ENCODE data around the gene TMEM127. TPM values are rescaled to one million over a fixed set of nuclear protein-coding genes. Genes with fewer than 3 reads are reported as not detected.
"Not testable (repeated sequence)": the region's sequence is repeated elsewhere in the genome, so short reads cannot be mapped to it uniquely, and the experiment has no call there.

The TMEM127 gene
- 10 to 100 TPM; 32.7 to 36.9 TPM for total RNA-seq

GRCh38 chr2:96265840-96266679 lies at the start of gene TMEM127, which contains the start of gene CIAO1:
TSS of gene TMEM127 (minus strand) at chr2:96265997. CDS start at chr2:96265381, 616 bp downstream.
TSS of gene CIAO1 (plus strand) at chr2:96266225. CDS start at chr2:96266351, 126 bp downstream.
- peak within 1 kb of the TSS; percentile 96 for H3K4me3 Mint-ChIP-seq
- peaks cover 39% of the 10 kb centered on the region for H3K4me1 Mint-ChIP-seq
- ATAC-seq (peak; percentile 92), DNase-seq (peak; percentile 100)
- H3K27me3 Mint-ChIP-seq, result no peaks in the 10 kb centered on the region
- H3K36me3 Mint-ChIP-seq, result peaks cover 28% of the 10 kb centered on the region
- H3K9me3 Mint-ChIP-seq (ENCODE audit: low read depth), result no peaks in the 10 kb centered on the region
- CTCF ChIA-PET, result interaction anchor here (0.6 to 2.7 kb wide), 10 partner anchors 16 to 879 kb away, joined by 3 to 19 read pairs (median 4); partner anchors contain the start of genes ASTL and STARD7
- peak within 1 kb of the TSS; percentile 87 for H3K27ac Mint-ChIP-seq

GRCh38 chr2:96315005-96315399 lies 49.2 kb upstream of the TMEM127 start:
- H3K9me3 Mint-ChIP-seq (ENCODE audit: low read depth), result no peaks in the 10 kb centered on the region
- peak overlapping the region; percentile 54 for H3K4me3 Mint-ChIP-seq
- no peaks in the 10 kb centered on the region for H3K27me3 Mint-ChIP-seq
- peak overlapping the region; percentile 94 for H3K27ac Mint-ChIP-seq
- CTCF ChIA-PET, result interaction anchor here (1.4 to 1.7 kb wide), 3 partner anchors 9 to 48 kb away, joined by 3 to 5 read pairs (median 3); no protein-coding TSS in a partner anchor
- DNase-seq, result no peak
- peaks cover 68% of the 10 kb centered on the region for H3K4me1 Mint-ChIP-seq
- no peak for ATAC-seq
- peaks cover 21% of the 10 kb centered on the region for H3K36me3 Mint-ChIP-seq

- no peaks in the 10 kb centered on the region for H3K27me3 Mint-ChIP-seq
- no peak overlapping the region for H3K27ac Mint-ChIP-seq
- H3K9me3 Mint-ChIP-seq (ENCODE audit: low read depth), result no peaks in the 10 kb centered on the region
- ATAC-seq, result no peak
- no peak overlapping the region for H3K4me3 Mint-ChIP-seq
- DNase-seq, result no peak
- CTCF ChIA-PET, result interaction anchor here (0.7 kb wide), 2 partner anchors 9 to 12 kb away, joined by 3 read pairs; no protein-coding TSS in a partner anchor
- H3K4me1 Mint-ChIP-seq, result peaks cover 50% of the 10 kb centered on the region
- peaks cover 26% of the 10 kb centered on the region for H3K36me3 Mint-ChIP-seq
Measured at GRCh38 chr2:96308248-96308647, 42.5 kb upstream of the TMEM127 start.

GRCh38 chr2:96306370-96306769 lies 40.6 kb upstream of the TMEM127 start:
- no peak for DNase-seq
- Mint-ChIP-seq H3K9me3 (ENCODE audit: low read depth) (no peaks in the 10 kb centered on the region), H3K4me1 (peaks cover 57% of the 10 kb centered on the region), H3K27me3 (no peaks in the 10 kb centered on the region), H3K27ac (peak overlapping the region; percentile 97), H3K4me3 (peak overlapping the region; percentile 100), H3K36me3 (peaks cover 45% of the 10 kb centered on the region)
- CTCF ChIA-PET, result interaction anchor here (0.8 to 3.5 kb wide), 5 partner anchors 10 to 248 kb away, joined by 3 to 17 read pairs (median 4); no protein-coding TSS in a partner anchor
- ATAC-seq, result no peak

GRCh38 chr2:96305979-96306308 lies 40.1 kb upstream of the TMEM127 start:
- peaks cover 49% of the 10 kb centered on the region for H3K36me3 Mint-ChIP-seq
- H3K27me3 Mint-ChIP-seq, result no peaks in the 10 kb centered on the region
- no peaks in the 10 kb centered on the region for H3K9me3 Mint-ChIP-seq (ENCODE audit: low read depth)
- peak overlapping the region; percentile 97 for H3K27ac Mint-ChIP-seq
- ATAC-seq, result peak; percentile 2
- H3K4me3 Mint-ChIP-seq, result peak overlapping the region; percentile 100
- peaks cover 61% of the 10 kb centered on the region for H3K4me1 Mint-ChIP-seq
- CTCF ChIA-PET, result interaction anchor here (0.8 to 3.5 kb wide), 7 partner anchors 10 to 248 kb away, joined by 3 to 17 read pairs (median 4); no protein-coding TSS in a partner anchor
- no peak for DNase-seq

- CTCF ChIA-PET, result interaction anchor here (0.6 to 3.5 kb wide), 10 partner anchors 11 to 249 kb away, joined by 3 to 17 read pairs (median 4); no protein-coding TSS in a partner anchor
- Mint-ChIP-seq H3K27me3 (no peaks in the 10 kb centered on the region), H3K4me3 (peak within 1 kb of the TSS; percentile 100), H3K36me3 (peaks cover 52% of the 10 kb centered on the region), H3K4me1 (peaks cover 63% of the 10 kb centered on the region), H3K9me3 (ENCODE audit: low read depth) (no peaks in the 10 kb centered on the region), H3K27ac (peak within 1 kb of the TSS; percentile 97)
- DNase-seq (peak; percentile 94), ATAC-seq (peak; percentile 95)
Measured at GRCh38 chr2:96305091-96305978, 39.5 kb upstream of the TMEM127 start, which contains the start of gene SNRNP200. TSS of gene SNRNP200 (minus strand) at chr2:96305546. CDS start at chr2:96305437, 109 bp downstream.

- CTCF ChIA-PET, result interaction anchor here (0.6 to 3.5 kb wide), 6 partner anchors 16 to 52 kb away, joined by 3 to 17 read pairs (median 4); no protein-coding TSS in a partner anchor
- H3K4me1 Mint-ChIP-seq, result peaks cover 58% of the 10 kb centered on the region
- H3K36me3 Mint-ChIP-seq, result peaks cover 53% of the 10 kb centered on the region
Measured at GRCh38 chr2:96304606-96305005, 38.8 kb upstream of the TMEM127 start.

GRCh38 chr2:96301865-96302264 lies 36.1 kb upstream of the TMEM127 start:
- no peaks in the 10 kb centered on the region for H3K9me3 Mint-ChIP-seq (ENCODE audit: low read depth)
- H3K27me3 Mint-ChIP-seq, result no peaks in the 10 kb centered on the region
- ATAC-seq, result no peak
- peaks cover 50% of the 10 kb centered on the region for H3K4me1 Mint-ChIP-seq
- peak overlapping the region; percentile 13 for H3K27ac Mint-ChIP-seq
- CTCF ChIA-PET, result interaction anchor here (1.9 kb wide), 1 partner anchor 18 kb away, joined by 8 read pairs; no protein-coding TSS in a partner anchor
- H3K4me3 Mint-ChIP-seq, result no peak overlapping the region
- DNase-seq, result no peak
- peaks cover 73% of the 10 kb centered on the region for H3K36me3 Mint-ChIP-seq

More at GRCh38 chr2:96304606-96305005, 38.8 kb upstream of the TMEM127 start:
- no peak for ATAC-seq
- H3K27ac Mint-ChIP-seq, result peak overlapping the region; percentile 97
- H3K4me3 Mint-ChIP-seq, result peak overlapping the region; percentile 100
- no peaks in the 10 kb centered on the region for H3K27me3 Mint-ChIP-seq
- no peak for DNase-seq
- no peaks in the 10 kb centered on the region for H3K9me3 Mint-ChIP-seq (ENCODE audit: low read depth)

GRCh38 chr2:96296925-96297324 lies 31.1 kb upstream of the TMEM127 start:
- peaks cover 12% of the 10 kb centered on the region for H3K4me1 Mint-ChIP-seq
- CTCF ChIA-PET, result no interaction called here

GRCh38 chr2:96294271-96294670 lies 28.5 kb upstream of the TMEM127 start:
- H3K27ac Mint-ChIP-seq; H3K4me1 Mint-ChIP-seq; H3K9me3 Mint-ChIP-seq (ENCODE audit: low read depth); DNase-seq; ATAC-seq; H3K27me3 Mint-ChIP-seq; H3K4me3 Mint-ChIP-seq: not testable (repeated sequence)
- CTCF ChIA-PET, result interaction anchor here (0.6 to 1.1 kb wide), 3 partner anchors 27 to 54 kb away, joined by 3 to 6 read pairs (median 3); no protein-coding TSS in a partner anchor
- peaks cover 86% of the 10 kb centered on the region for H3K36me3 Mint-ChIP-seq

More at GRCh38 chr2:96296925-96297324, 31.1 kb upstream of the TMEM127 start:
- no peak overlapping the region for H3K4me3 Mint-ChIP-seq
- ATAC-seq (no peak), DNase-seq (no peak)
- no peaks in the 10 kb centered on the region for H3K27me3 Mint-ChIP-seq
- peaks cover 77% of the 10 kb centered on the region for H3K36me3 Mint-ChIP-seq
- no peak overlapping the region for H3K27ac Mint-ChIP-seq
- H3K9me3 Mint-ChIP-seq (ENCODE audit: low read depth), result no peaks in the 10 kb centered on the region

GRCh38 chr2:96291751-96292150 lies 26.0 kb upstream of the TMEM127 start:
- H3K36me3 Mint-ChIP-seq, result peaks cover 80% of the 10 kb centered on the region
- H3K9me3 Mint-ChIP-seq (ENCODE audit: low read depth), result no peaks in the 10 kb centered on the region
- H3K27ac Mint-ChIP-seq, result no peak overlapping the region
- DNase-seq (no peak), ATAC-seq (no peak)
- H3K4me3 Mint-ChIP-seq, result no peak overlapping the region
- no peaks in the 10 kb centered on the region for H3K4me1 Mint-ChIP-seq
- H3K27me3 Mint-ChIP-seq, result no peaks in the 10 kb centered on the region
- CTCF ChIA-PET, result interaction anchor here (0.9 kb wide), 1 partner anchor 118 kb away, joined by 3 read pairs; no protein-coding TSS in a partner anchor

- no peaks in the 10 kb centered on the region for H3K9me3 Mint-ChIP-seq (ENCODE audit: low read depth)
- no peaks in the 10 kb centered on the region for H3K4me1 Mint-ChIP-seq
- H3K27me3 Mint-ChIP-seq, result no peaks in the 10 kb centered on the region
- no peak overlapping the region for H3K27ac Mint-ChIP-seq
- ATAC-seq (no peak), DNase-seq (no peak)
- no peak overlapping the region for H3K4me3 Mint-ChIP-seq
- H3K36me3 Mint-ChIP-seq, result peaks cover 79% of the 10 kb centered on the region
- CTCF ChIA-PET, result interaction anchor here (1.1 kb wide), 1 partner anchor 8 kb away, joined by 3 read pairs; no protein-coding TSS in a partner anchor
Measured at GRCh38 chr2:96287273-96287856, 21.6 kb upstream of the TMEM127 start.
